BLaER1 treated with 17β-estradiol and CSF1 and Interleukin-3, amounts not matched to agents 10 nM and 100 nM (cell line): Measurements from ENCODE around the gene ATP6V1G1.

Experiments used
- H3K27ac ChIP-seq, 11 experiments: shearing (Covaris generic); formaldehyde crosslinking; 2 replicates each; pipeline ENCODE4 v1.8.1; 2022
- H3K27me3 ChIP-seq, 11 experiments: shearing (Covaris generic); formaldehyde crosslinking; 2 replicates each; pipeline ENCODE4 v1.8.1; 2022
- H3K36me3 ChIP-seq, 11 experiments: shearing (Covaris generic); formaldehyde crosslinking; 2 replicates each; pipeline ENCODE4 v1.8.1; 2022
- H3K4me1 ChIP-seq, 10 experiments: shearing (Covaris generic); formaldehyde crosslinking; 2 replicates each; pipeline ENCODE4 v1.8.1; 2022
- H3K4me2 ChIP-seq, 11 experiments: shearing (Covaris generic); formaldehyde crosslinking; 2 replicates each; pipeline ENCODE4 v1.8.1; 2022
- H3K4me3 ChIP-seq, 10 experiments: shearing (Covaris generic); formaldehyde crosslinking; 2 replicates each; pipeline ENCODE4 v1.8.1; 2022
- H3K9ac ChIP-seq, 11 experiments: shearing (Covaris generic); formaldehyde crosslinking; 2 replicates each; pipeline ENCODE4 v1.8.1; 2022
- H3K9me3 ChIP-seq, 11 experiments: shearing (Covaris generic); formaldehyde crosslinking; replicated peaks in 1 of 11; 2 replicates each; pipeline ENCODE4 v1.8.1; 2022
- H4K20me1 ChIP-seq, 11 experiments: shearing (Covaris generic); formaldehyde crosslinking; 2 replicates each; pipeline ENCODE4 v1.8.1; 2022
- Cebpa-rat ChIP-seq, 11 experiments: shearing (Covaris generic); IDR thresholded peaks; 2 replicates each; pipeline ENCODE4 v1.8.1; 2022

ATP6V1G1 gene

GRCh38 chr9:114587345-114588202 lies at the start of gene ATP6V1G1:
Gene ATP6V1G1 (plus strand): TSS chr9:114587769. CDS start chr9:114587839, 70 bp downstream.
- Histone ChIP-seq H3K4me3 (peak within 1 kb of the TSS; percentile 73 to 97 (median 91)), H3K4me1 (peaks cover 42 to 57% (median 44%) of the 10 kb centered on the region in 10 experiments), H3K9ac (peak within 1 kb of the TSS; percentile 93 to 99 (median 97)), H3K27me3 (no peaks in the 10 kb centered on the region), H4K20me1 (peaks cover 11 to 46% (median 41%) of the 10 kb centered on the region in 11 experiments; a peak in 15 of 22 replicates), H3K27ac (peak within 1 kb of the TSS; percentile 95 to 99 (median 97)), H3K36me3 (peaks cover 0 to 17% (median 8%) of the 10 kb centered on the region in 11 experiments; a peak in 16 of 22 replicates), H3K4me2 (peak within 1 kb of the TSS; percentile 87 to 98 (median 94)), H3K9me3 (no peaks in the 10 kb centered on the region)
- TF ChIP-seq Cebpa-rat (IDR thresholded peaks at IDR 0.05): no peak

DNA sequence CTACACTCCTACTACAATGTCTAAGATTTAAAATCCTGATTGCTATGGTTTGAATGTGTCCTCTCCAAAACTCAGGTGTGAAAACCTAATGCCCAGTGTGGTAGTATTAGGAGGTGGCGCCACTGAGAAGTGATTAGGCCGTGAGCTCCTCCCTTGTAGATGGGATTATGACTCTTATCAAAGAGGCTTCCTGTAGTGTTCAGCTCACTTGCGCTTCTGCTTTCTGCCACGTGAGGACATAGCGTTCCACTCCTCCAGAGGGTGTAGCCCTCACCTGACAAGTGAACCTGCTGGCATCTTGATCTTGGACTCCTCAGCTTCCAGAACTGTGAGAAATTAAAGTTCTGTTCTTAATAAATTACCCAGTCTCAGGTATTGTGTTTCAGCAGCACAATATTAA lies 49.3 kb upstream of the ATP6V1G1 start:
- TF ChIP-seq Cebpa-rat (IDR thresholded peaks at IDR 0.05): no peak
- Histone ChIP-seq H3K9ac (no peak overlapping the region), H3K4me3 (no peak overlapping the region), H4K20me1 (no peaks in the 10 kb centered on the region), H3K9me3 (peaks cover 0 to 6% (median 0%) of the 10 kb centered on the region in 11 experiments; a peak in 1 of 22 replicates), H3K27ac (no peak overlapping the region), H3K4me2 (no peak overlapping the region), H3K4me1 (peaks cover 0 to 4% (median 0%) of the 10 kb centered on the region in 10 experiments; a peak in 2 of 20 replicates), H3K27me3 (no peaks in the 10 kb centered on the region), H3K36me3 (no peaks in the 10 kb centered on the region)

DNA sequence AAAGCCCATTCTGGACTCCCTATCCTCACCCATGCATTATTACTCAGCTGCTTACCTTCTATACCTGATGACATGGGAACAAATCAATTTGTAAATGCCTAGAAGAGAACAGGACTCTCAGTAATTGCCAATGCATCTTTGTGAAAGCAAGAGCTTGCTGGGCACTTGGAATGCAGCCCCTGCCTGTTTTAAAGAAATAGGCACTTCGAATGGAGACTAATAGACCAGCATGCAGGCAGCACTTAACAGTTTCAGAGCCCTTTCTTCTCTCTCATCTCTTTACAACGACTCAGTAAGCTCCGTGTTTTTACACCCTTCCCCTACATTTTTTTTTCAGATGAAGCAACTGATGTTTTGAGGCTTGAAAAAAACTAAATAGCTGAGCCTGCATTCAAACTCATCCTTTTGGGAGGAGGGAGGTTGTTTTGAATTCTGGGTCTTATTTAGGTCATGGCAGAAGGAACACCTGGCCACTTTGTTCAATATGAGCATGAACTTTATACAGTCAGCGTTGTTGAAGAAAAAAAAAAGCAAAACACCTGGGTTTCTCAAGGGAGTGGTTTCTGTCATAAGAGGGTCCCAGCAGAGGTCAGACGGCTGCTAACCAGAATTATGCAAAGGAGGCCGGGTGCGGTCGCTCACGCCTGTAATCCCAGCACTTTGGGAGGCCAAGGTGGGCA lies 47.7 kb upstream of the ATP6V1G1 start:
- Histone ChIP-seq H3K9me3 (peaks cover 0 to 6% (median 0%) of the 10 kb centered on the region in 11 experiments; a peak in 1 of 22 replicates), H3K4me2 (no peak overlapping the region), H3K36me3 (no peaks in the 10 kb centered on the region), H3K4me3 (no peak overlapping the region), H4K20me1 (no peaks in the 10 kb centered on the region), H3K4me1 (peaks cover 0 to 4% (median 0%) of the 10 kb centered on the region in 10 experiments; a peak in 2 of 20 replicates), H3K27ac (no peak overlapping the region), H3K27me3 (no peaks in the 10 kb centered on the region), H3K9ac (no peak overlapping the region)
- no peak for TF ChIP-seq Cebpa-rat (IDR thresholded peaks at IDR 0.05)

- Histone ChIP-seq H3K27me3 (no peaks in the 10 kb centered on the region), H3K9me3 (no peaks in the 10 kb centered on the region), H3K4me1 (peaks cover 0 to 12% (median 4%) of the 10 kb centered on the region in 10 experiments; a peak in 4 of 20 replicates), H3K4me2 (no peak overlapping the region), H4K20me1 (no peaks in the 10 kb centered on the region), H3K36me3 (no peaks in the 10 kb centered on the region), H3K4me3 (no peak overlapping the region), H3K27ac (no peak overlapping the region), H3K9ac (no peak overlapping the region)
- no peak for TF ChIP-seq Cebpa-rat (IDR thresholded peaks at IDR 0.05)
These were observed 42.5 kb upstream of the ATP6V1G1 start for GRCh38 chr9:114545055-114545454.

DNA sequence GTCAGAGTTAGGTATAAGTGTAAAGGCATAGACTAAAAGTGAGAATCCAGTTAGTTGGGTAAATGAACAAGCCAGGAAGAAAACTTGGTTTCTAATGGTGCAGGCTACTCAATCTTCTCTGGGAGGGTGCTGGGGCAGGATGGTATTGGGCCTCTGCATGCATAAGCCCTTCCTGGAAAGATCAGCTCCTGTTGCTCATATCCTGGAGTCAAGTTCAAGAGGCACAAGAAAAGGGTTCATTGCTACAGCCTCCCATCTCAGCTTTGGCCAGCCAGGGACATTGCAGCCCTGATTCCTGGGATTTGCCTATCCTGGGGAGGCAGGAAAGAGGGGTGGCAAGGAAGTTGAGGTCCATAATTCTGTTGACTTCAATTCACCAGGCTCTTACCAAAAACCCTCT lies 40.7 kb upstream of the ATP6V1G1 start:
- H3K4me3 ChIP-seq: no peak overlapping the region
- H3K4me2 ChIP-seq: no peak overlapping the region
- no peak overlapping the region for H3K9ac ChIP-seq
- no peak for TF ChIP-seq Cebpa-rat (IDR thresholded peaks at IDR 0.05)
- H3K27ac ChIP-seq: no peak overlapping the region
- no peaks in the 10 kb centered on the region for H3K27me3 ChIP-seq
- H3K4me1 ChIP-seq: peaks cover 0 to 22% (median 5%) of the 10 kb centered on the region in 10 experiments; a peak in 11 of 20 replicates
- no peaks in the 10 kb centered on the region for H3K36me3 ChIP-seq
- H3K9me3 ChIP-seq: no peaks in the 10 kb centered on the region
- H4K20me1 ChIP-seq: no peaks in the 10 kb centered on the region

GRCh38 chr9:114549697-114550330 lies 37.8 kb upstream of the ATP6V1G1 start:
- Histone ChIP-seq H3K4me3 (no peak overlapping the region), H3K27me3 (no peaks in the 10 kb centered on the region), H3K4me1 (peaks cover 0 to 39% (median 7%) of the 10 kb centered on the region in 10 experiments; a peak in 11 of 20 replicates), H3K27ac (no peak overlapping the region), H3K9ac (no peak overlapping the region), H4K20me1 (no peaks in the 10 kb centered on the region), H3K36me3 (no peaks in the 10 kb centered on the region), H3K4me2 (no peak overlapping the region), H3K9me3 (no peaks in the 10 kb centered on the region)
- TF ChIP-seq Cebpa-rat (IDR thresholded peaks at IDR 0.05): no peak

GRCh38 chr9:114551750-114552685 lies 35.6 kb upstream of the ATP6V1G1 start:
- Histone ChIP-seq H3K27me3 (no peaks in the 10 kb centered on the region), H3K4me3 (no peak overlapping the region), H3K4me2 (peak overlapping the region in 5 of 11 experiments; percentile 16 to 78 (median 68); a peak in 8 of 22 replicates)

DNA sequence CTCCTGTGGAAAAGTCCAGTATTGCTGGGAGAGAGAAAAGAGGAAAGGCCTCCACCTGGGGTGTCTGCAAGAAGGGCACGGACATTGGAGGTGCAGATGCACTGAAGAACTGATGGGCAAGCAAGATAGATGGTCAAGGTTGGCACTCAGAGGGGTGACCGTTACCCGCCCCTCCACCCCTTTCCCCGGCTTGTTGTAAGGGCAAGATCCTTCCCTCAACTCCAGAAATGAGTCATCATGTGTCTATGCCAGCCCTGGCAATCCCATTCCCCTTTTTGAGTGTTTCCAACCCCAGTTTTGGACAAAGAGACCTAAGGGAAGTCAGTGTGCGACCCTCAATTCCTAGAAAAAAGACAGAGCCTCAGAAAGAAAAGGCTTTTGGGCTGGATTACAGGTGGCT lies 34.9 kb upstream of the ATP6V1G1 start:
- no peak overlapping the region for H3K4me3 ChIP-seq
- H3K4me1 ChIP-seq: peaks cover 4 to 55% (median 11%) of the 10 kb centered on the region in 10 experiments; a peak in 15 of 20 replicates
- no peak for TF ChIP-seq Cebpa-rat (IDR thresholded peaks at IDR 0.05)
- peaks cover 0 to 14% (median 0%) of the 10 kb centered on the region in 11 experiments; a peak in 5 of 22 replicates for H3K9me3 ChIP-seq
- no peaks in the 10 kb centered on the region for H3K36me3 ChIP-seq
- H4K20me1 ChIP-seq: no peaks in the 10 kb centered on the region
- H3K27me3 ChIP-seq: no peaks in the 10 kb centered on the region
- peak overlapping the region in 2 of 11 experiments; percentile 62 to 68; a peak in 4 of 22 replicates for H3K27ac ChIP-seq
- H3K9ac ChIP-seq: no peak overlapping the region
- H3K4me2 ChIP-seq: peak overlapping the region in 3 of 11 experiments; percentile 68 to 78 (median 77); a peak in 5 of 22 replicates

More at GRCh38 chr9:114551750-114552685, 35.6 kb upstream of the ATP6V1G1 start:
- H3K9me3 ChIP-seq: peaks cover 0 to 9% (median 0%) of the 10 kb centered on the region in 11 experiments; a peak in 5 of 22 replicates
- peak overlapping the region in 2 of 11 experiments; percentile 62 to 68; a peak in 4 of 22 replicates for H3K27ac ChIP-seq
- H4K20me1 ChIP-seq: no peaks in the 10 kb centered on the region
- no peak for TF ChIP-seq Cebpa-rat (IDR thresholded peaks at IDR 0.05)
- no peak overlapping the region for H3K9ac ChIP-seq
- no peaks in the 10 kb centered on the region for H3K36me3 ChIP-seq
- H3K4me1 ChIP-seq: peaks cover 0 to 55% (median 8%) of the 10 kb centered on the region in 10 experiments; a peak in 11 of 20 replicates
